Neural cell (in vitro differentiated cells): ENCODE measurements around the gene PPP1R12B.
"Not testable (repeated sequence)": the region's sequence is repeated elsewhere in the genome, so short reads cannot be mapped to it uniquely, and the experiment has no call there.

ENCODE experiments used
- CTCF ChIP-seq: fragments of 450-650 bp; IDR thresholded peaks from 2 replicates; pipeline ENCODE4 v1.5.1; 2014; ENCODE audit warnings: antibody characterized with exemption, mild to moderate bottlenecking, moderate library complexity; ENCODE audit not compliant: poor library complexity, severe bottlenecking
- POLR2AphosphoS5 ChIP-seq: IDR thresholded peaks from 2 replicates; pipeline ENCODE4 v1.6.1; 2012

GRCh38 chr1:202419731-202420130 is 71.2 kb downstream of the PPP1R12B start:
- not testable (repeated sequence) for TF ChIP-seq CTCF, POLR2AphosphoS5
